ENCODE data around the gene MEDAG. TPM values are rescaled to one million over a fixed set of nuclear protein-coding genes. Genes with fewer than 3 reads are reported as not detected.

MEDAG gene
- total RNA-seq, 2 experiments from 2014 or later = 0.19 TPM; not detected in 1

DNA sequence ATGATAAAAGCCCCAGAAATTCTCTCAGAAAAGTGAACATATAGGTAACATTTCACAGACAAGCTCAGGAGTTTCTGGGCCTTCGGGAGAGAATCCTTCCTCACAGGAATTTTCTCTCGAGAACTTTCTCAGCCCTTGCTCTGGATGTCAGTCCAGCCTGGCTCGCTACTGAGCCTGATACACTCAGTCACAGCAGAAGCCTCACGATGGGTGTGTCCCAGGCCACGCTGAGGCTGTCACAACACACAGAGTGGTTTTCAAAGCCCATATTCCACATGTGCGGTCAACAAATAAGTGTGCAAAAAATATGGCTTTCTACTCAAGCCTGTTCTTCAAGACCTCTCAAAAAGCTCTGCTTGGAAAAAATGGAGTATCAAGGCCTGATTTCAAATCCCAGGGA lies 31.5 kb upstream of the MEDAG start:
- POLR2A ChIA-PET = no interaction called here
- Histone ChIP-seq H3K27ac (ENCODE audit: low read depth, low read length, poor library complexity, severe bottlenecking) (no peak overlapping the region), H3K4me1 (ENCODE audit: insufficient read depth, low read length, poor library complexity, severe bottlenecking) (no peaks in the 10 kb centered on the region), H3K4me2 (ENCODE audit: low read length) (no peak overlapping the region), H2AFZ (ENCODE audit: low read length) (no peak overlapping the region), H3K4me3 (ENCODE audit: low read depth, low read length, poor library complexity, severe bottlenecking) (no peak overlapping the region), H3K9me3 (ENCODE audit: low read length) (no peaks in the 10 kb centered on the region), H3K79me2 (ENCODE audit: insufficient read depth, low read depth, low read length) (no peaks in the 10 kb centered on the region), H3K36me3 (ENCODE audit: insufficient read depth, low read length) (no peaks in the 10 kb centered on the region), H4K20me1 (ENCODE audit: insufficient read depth, low read length) (no peaks in the 10 kb centered on the region), H3K9me2 (ENCODE audit: insufficient read depth, low read length) (no peaks in the 10 kb centered on the region)
- no peak for DNase-seq (ENCODE audit: low spot score)
- intact Hi-C loops (cut with micrococcal nuclease; ENCODE audit: unreplicated experiment) = no loop called here
- TF ChIP-seq, protein P1, sequence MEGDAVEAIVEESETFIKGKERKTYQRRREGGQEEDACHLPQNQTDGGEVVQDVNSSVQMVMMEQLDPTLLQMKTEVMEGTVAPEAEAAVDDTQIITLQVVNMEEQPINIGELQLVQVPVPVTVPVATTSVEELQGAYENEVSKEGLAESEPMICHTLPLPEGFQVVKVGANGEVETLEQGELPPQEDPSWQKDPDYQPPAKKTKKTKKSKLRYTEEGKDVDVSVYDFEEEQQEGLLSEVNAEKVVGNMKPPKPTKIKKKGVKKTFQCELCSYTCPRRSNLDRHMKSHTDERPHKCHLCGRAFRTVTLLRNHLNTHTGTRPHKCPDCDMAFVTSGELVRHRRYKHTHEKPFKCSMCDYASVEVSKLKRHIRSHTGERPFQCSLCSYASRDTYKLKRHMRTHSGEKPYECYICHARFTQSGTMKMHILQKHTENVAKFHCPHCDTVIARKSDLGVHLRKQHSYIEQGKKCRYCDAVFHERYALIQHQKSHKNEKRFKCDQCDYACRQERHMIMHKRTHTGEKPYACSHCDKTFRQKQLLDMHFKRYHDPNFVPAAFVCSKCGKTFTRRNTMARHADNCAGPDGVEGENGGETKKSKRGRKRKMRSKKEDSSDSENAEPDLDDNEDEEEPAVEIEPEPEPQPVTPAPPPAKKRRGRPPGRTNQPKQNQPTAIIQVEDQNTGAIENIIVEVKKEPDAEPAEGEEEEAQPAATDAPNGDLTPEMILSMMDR (conservative IDR thresholded peaks at IDR 0.05; ENCODE audit: low read length) = no peak
- TF ChIP-seq EZH2phosphoT487 (IDR thresholded peaks at IDR 0.05; ENCODE audit: borderline replicate concordance, low read depth, low read length) = no peak
- CTCF ChIA-PET (ENCODE audit: unreplicated experiment) = no interaction called here
- BruUV-seq (replicated peaks) = no TSS peak

DNA sequence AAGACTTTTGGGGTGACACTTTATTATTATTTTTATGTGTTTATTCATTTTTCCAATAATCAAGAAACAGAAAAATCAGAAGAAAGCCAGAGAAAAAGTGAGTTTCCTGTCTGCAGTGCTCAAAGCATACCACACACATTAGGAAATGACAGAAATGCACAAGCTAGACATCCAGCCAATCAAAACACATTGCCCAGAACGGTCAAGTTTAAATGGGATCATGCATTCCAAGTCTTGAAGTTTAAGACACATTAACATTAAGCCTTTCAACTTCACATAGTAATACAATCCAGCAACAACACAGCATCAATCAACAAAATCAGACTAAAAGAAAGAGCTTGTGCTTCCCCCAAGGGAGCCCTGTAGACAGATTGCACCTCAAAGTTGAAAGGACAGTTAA lies 28.7 kb upstream of the MEDAG start:
- Histone ChIP-seq H2AFZ (ENCODE audit: low read length) (no peak overlapping the region), H3K4me2 (ENCODE audit: low read length) (no peak overlapping the region), H3K36me3 (ENCODE audit: insufficient read depth, low read length) (no peaks in the 10 kb centered on the region), H3K79me2 (ENCODE audit: insufficient read depth, low read depth, low read length) (no peaks in the 10 kb centered on the region), H3K9me2 (ENCODE audit: insufficient read depth, low read length) (no peaks in the 10 kb centered on the region), H3K4me3 (ENCODE audit: low read depth, low read length, poor library complexity, severe bottlenecking) (no peak overlapping the region), H4K20me1 (ENCODE audit: insufficient read depth, low read length) (no peaks in the 10 kb centered on the region), H3K9me3 (ENCODE audit: low read length) (no peaks in the 10 kb centered on the region), H3K27ac (ENCODE audit: low read depth, low read length, poor library complexity, severe bottlenecking) (no peak overlapping the region), H3K4me1 (ENCODE audit: insufficient read depth, low read length, poor library complexity, severe bottlenecking) (no peaks in the 10 kb centered on the region)
- TF ChIP-seq, protein P1 (conservative IDR thresholded peaks at IDR 0.05; ENCODE audit: low read length) = no peak
- no peak for TF ChIP-seq EZH2phosphoT487 (IDR thresholded peaks at IDR 0.05; ENCODE audit: borderline replicate concordance, low read depth, low read length)
- ChIA-PET POLR2A (no interaction called here), CTCF (ENCODE audit: unreplicated experiment) (interaction anchor here (0.5 kb wide), 2 partner anchors 133 to 180 kb away, joined by 3 read pairs; no protein-coding TSS in a partner anchor)
- intact Hi-C loops (cut with micrococcal nuclease; ENCODE audit: unreplicated experiment) = no loop called here
- no TSS peak for BruUV-seq (replicated peaks)
- DNase-seq (ENCODE audit: low spot score) = no peak

DNA sequence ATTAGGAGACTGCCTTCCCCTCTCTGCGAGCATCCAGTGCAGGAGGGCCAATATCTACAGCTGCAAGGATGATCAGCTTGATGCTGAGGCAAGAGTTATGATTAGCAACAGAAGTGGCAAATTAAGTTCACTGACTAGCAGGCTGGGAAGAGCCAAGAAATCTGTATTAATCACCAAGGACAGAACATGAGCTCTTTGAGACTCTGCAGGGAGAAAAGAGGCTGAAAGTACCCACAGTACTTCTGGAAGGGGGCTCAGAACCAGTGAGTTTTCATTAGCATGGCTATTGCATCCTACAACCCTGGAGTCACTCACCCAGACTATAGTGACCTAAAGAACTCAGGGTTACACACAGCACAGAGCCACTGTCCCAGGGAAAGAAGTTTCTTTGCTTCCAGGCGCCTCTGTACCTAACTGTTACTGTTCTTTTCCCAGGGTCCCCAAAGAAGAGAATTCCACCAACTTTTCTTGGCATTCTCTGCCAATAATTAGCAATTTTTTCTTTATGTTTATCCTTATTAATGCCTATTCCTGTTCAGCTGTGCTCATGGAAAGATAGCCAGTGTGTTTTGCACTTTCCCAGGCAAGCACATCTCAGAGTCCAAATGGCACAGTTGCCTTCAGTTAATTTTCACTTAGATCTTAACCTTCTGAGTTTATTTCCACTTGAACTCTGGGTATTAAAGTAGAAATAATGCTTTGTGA lies 25.8 kb upstream of the MEDAG start:
- no TSS peak for BruUV-seq (replicated peaks)
- Histone ChIP-seq H3K9me2 (ENCODE audit: insufficient read depth, low read length) (no peaks in the 10 kb centered on the region), H2AFZ (ENCODE audit: low read length) (no peak overlapping the region), H3K9me3 (ENCODE audit: low read length) (no peaks in the 10 kb centered on the region), H3K36me3 (ENCODE audit: insufficient read depth, low read length) (no peaks in the 10 kb centered on the region), H3K79me2 (ENCODE audit: insufficient read depth, low read depth, low read length) (no peaks in the 10 kb centered on the region), H3K4me2 (ENCODE audit: low read length) (no peak overlapping the region), H3K4me3 (ENCODE audit: low read depth, low read length, poor library complexity, severe bottlenecking) (no peak overlapping the region), H3K4me1 (ENCODE audit: insufficient read depth, low read length, poor library complexity, severe bottlenecking) (no peaks in the 10 kb centered on the region), H3K27ac (ENCODE audit: low read depth, low read length, poor library complexity, severe bottlenecking) (no peak overlapping the region), H4K20me1 (ENCODE audit: insufficient read depth, low read length) (no peaks in the 10 kb centered on the region)
- ChIA-PET CTCF (ENCODE audit: unreplicated experiment) (no interaction called here), POLR2A (interaction anchor here (1.4 kb wide), 1 partner anchor 31 kb away, joined by 3 read pairs; no protein-coding TSS in a partner anchor)
- no peak for DNase-seq (ENCODE audit: low spot score)
- no peak for TF ChIP-seq EZH2phosphoT487 (IDR thresholded peaks at IDR 0.05; ENCODE audit: borderline replicate concordance, low read depth, low read length)
- TF ChIP-seq, protein P1 (conservative IDR thresholded peaks at IDR 0.05; ENCODE audit: low read length) = no peak
- intact Hi-C loops (cut with micrococcal nuclease; ENCODE audit: unreplicated experiment) = no loop called here
